Measurements from ENCODE around the gene TRIM8. TPM values are rescaled to one million over a fixed set of nuclear protein-coding genes. Genes with fewer than 3 reads are reported as not detected.

TRIM8 gene
- total RNA-seq, 1 experiment from 2014 or later = 37.0 TPM

GRCh38 chr10:102624751-102625645 is 19.3 kb upstream of the TRIM8 start:
- Histone ChIP-seq H3K79me2 (ENCODE audit: insufficient read depth, low read length) (no peaks in the 10 kb centered on the region), H4K8ac (replicated peaks; ENCODE audit: insufficient read length, low read depth, low read length) (no peak overlapping the region), H3K79me1 (ENCODE audit: insufficient read depth, low read depth, low read length, poor library complexity, severe bottlenecking) (no peaks in the 10 kb centered on the region), H2BK20ac (ENCODE audit: low read depth, low read length, poor library complexity, severe bottlenecking) (no peak overlapping the region), H3K4ac (ENCODE audit: low read depth, low read length) (no peak overlapping the region), H3K56ac (ENCODE audit: insufficient read length, low read depth, low read length) (no peak overlapping the region), H3K27me3 (ENCODE audit: insufficient read depth, low read length) (no peaks in the 10 kb centered on the region), H2BK15ac (ENCODE audit: low read depth, low read length) (no peak overlapping the region), H3T11ph (ENCODE audit: low read length) (no peak overlapping the region), H3K23me2 (ENCODE audit: insufficient read length, low read depth, low read length, poor library complexity, severe bottlenecking) (no peaks in the 10 kb centered on the region), H2BK120ac (ENCODE audit: low read depth, low read length, poor library complexity, severe bottlenecking) (no peak overlapping the region), H4K5ac (ENCODE audit: insufficient read length, low read depth, low read length) (no peak overlapping the region), H4K20me1 (ENCODE audit: control insufficient read depth, insufficient read depth, insufficient read length) (peaks cover 2% of the 10 kb centered on the region), H3K4me2 (ENCODE audit: insufficient read depth, insufficient read length, low read length) (no peak overlapping the region), H3K23ac (ENCODE audit: insufficient read length, low read depth, low read length) (no peak overlapping the region), H4K91ac (ENCODE audit: insufficient read length, low read depth, low read length) (no peak overlapping the region), H3K14ac (ENCODE audit: insufficient read depth, low read length) (no peak overlapping the region), H3K4me1 (ENCODE audit: insufficient read depth, low read length) (peaks cover 8% of the 10 kb centered on the region; the same call in 1 of the 2 replicates), H3K9ac (ENCODE audit: extremely low read depth, insufficient read length, low read length) (no peak overlapping the region), H2AK5ac (ENCODE audit: insufficient read length, low read length) (no peak overlapping the region), H2BK5ac (ENCODE audit: insufficient read length, low read length) (no peak overlapping the region), H2AFZ (ENCODE audit: low read length) (no peak overlapping the region), H3K27ac (ENCODE audit: insufficient read length, low read depth, low read length) (no peak overlapping the region), H2BK12ac (ENCODE audit: insufficient read length, low read depth, low read length) (no peak overlapping the region), H3K18ac (ENCODE audit: insufficient read length, low read depth, low read length) (no peak overlapping the region), H3K9me3 (ENCODE audit: control insufficient read depth, low read depth, low read length) (no peaks in the 10 kb centered on the region)
- no peak for TF ChIP-seq CTCF (conservative IDR thresholded peaks at IDR 0.05)
- no peaks in the 10 kb centered on the region; a peak in 3 of 7 replicates for H3K36me3 Mint-ChIP-seq (ENCODE audit: insufficient read depth in 1 of 3, low read depth in 3 of 3)
- H3K4me3 Mint-ChIP-seq = no peak overlapping the region
- peaks cover 59 to 61% of the 10 kb centered on the region in 2 experiments for H3K4me1 Mint-ChIP-seq
- WGBS (ENCODE audit: extremely low coverage, insufficient read length, low lambda C conversion rate) = no CpG with 5 or more reads among the region's 12 CpGs
- H3K9me3 Mint-ChIP-seq = no peaks in the 10 kb centered on the region
- peak overlapping the region; percentile 41 to 69 (median 48); a peak in 4 of 7 replicates for H3K27ac Mint-ChIP-seq
- DNase-seq = no peak
- H3K27me3 Mint-ChIP-seq (ENCODE audit: low read depth) = no peaks in the 10 kb centered on the region; the same call in 1 of the 2 replicates

Data from H9 (cell line).